ENCODE data around the gene SLC7A10. TPM values are rescaled to one million over a fixed set of nuclear protein-coding genes. Genes with fewer than 3 reads are reported as not detected.

Gene SLC7A10
- total RNA-seq, 1 experiment from 2014 or later: not detected

GRCh38 chr19:33250500-33250899 lies 24.9 kb upstream of the SLC7A10 start:
- H3K4me1 Mint-ChIP-seq (ENCODE audit: low read depth, unreplicated experiment): no peaks in the 10 kb centered on the region
- TF ChIP-seq CTCF (IDR thresholded peaks at IDR 0.05; ENCODE audit: insufficient read depth in 1 of 2, low read depth in 1 of 2, low read length in 1 of 2, severe bottlenecking in 1 of 2, unreplicated experiment in 1 of 2): no peak
- no peak overlapping the region for H3K27ac Mint-ChIP-seq (ENCODE audit: unreplicated experiment)
- intact Hi-C loops (cut with micrococcal nuclease; ENCODE audit: unreplicated experiment): no loop called here
- no peak overlapping the region for H3K4me3 Mint-ChIP-seq (ENCODE audit: unreplicated experiment)
- H3K9me3 Mint-ChIP-seq (ENCODE audit: unreplicated experiment): no peaks in the 10 kb centered on the region
- CTCF ChIA-PET: no interaction called here
- Histone ChIP-seq H3K36me3 (ENCODE audit: control insufficient read depth, insufficient read depth, low read length) (no peaks in the 10 kb centered on the region), H3K9me3 (peaks cover 7% of the 10 kb centered on the region; the same call in 1 of the 2 replicates), H3K4me1 (peaks cover 22% of the 10 kb centered on the region; the same call in 1 of the 2 replicates), H3K27me3 (replicated peaks; ENCODE audit: control insufficient read depth, insufficient read depth, low read length) (no peaks in the 10 kb centered on the region), H3K4me3 (ENCODE audit: low read depth, low read length) (no peak overlapping the region)
- no peaks in the 10 kb centered on the region for H3K27me3 Mint-ChIP-seq (ENCODE audit: insufficient read depth, unreplicated experiment)
- BruUV-seq (replicated peaks): no TSS peak
- no peak for DNase-seq
- POLR2A ChIA-PET: no interaction called here
- no peaks in the 10 kb centered on the region for H3K36me3 Mint-ChIP-seq (ENCODE audit: insufficient read depth, unreplicated experiment)

- H3K27me3 Mint-ChIP-seq (ENCODE audit: insufficient read depth, unreplicated experiment): no peaks in the 10 kb centered on the region
- POLR2A ChIA-PET: no interaction called here
- Histone ChIP-seq H3K4me3 (ENCODE audit: low read depth, low read length) (no peak overlapping the region), H3K4me1 (peaks cover 22% of the 10 kb centered on the region; the same call in 1 of the 2 replicates), H3K9me3 (peaks cover 7% of the 10 kb centered on the region; the same call in 1 of the 2 replicates), H3K36me3 (ENCODE audit: control insufficient read depth, insufficient read depth, low read length) (no peaks in the 10 kb centered on the region), H3K27me3 (replicated peaks; ENCODE audit: control insufficient read depth, insufficient read depth, low read length) (no peaks in the 10 kb centered on the region)
- CTCF ChIA-PET: interaction anchor here (0.5 to 0.9 kb wide), 3 partner anchors 154 to 497 kb away, joined by 3 to 4 read pairs (median 4); no protein-coding TSS in a partner anchor
- intact Hi-C loops (cut with micrococcal nuclease; ENCODE audit: unreplicated experiment): loop anchor here (5.0 kb wide), 1 partner anchor 42 kb away; no protein-coding TSS in a partner anchor
- no TSS peak for BruUV-seq (replicated peaks)
- no peak overlapping the region for H3K4me3 Mint-ChIP-seq (ENCODE audit: unreplicated experiment)
- H3K9me3 Mint-ChIP-seq (ENCODE audit: unreplicated experiment): no peaks in the 10 kb centered on the region
- no peak for DNase-seq
- no peak for TF ChIP-seq CTCF (IDR thresholded peaks at IDR 0.05; ENCODE audit: insufficient read depth in 1 of 2, low read depth in 1 of 2, low read length in 1 of 2, severe bottlenecking in 1 of 2, unreplicated experiment in 1 of 2)
- no peaks in the 10 kb centered on the region for H3K36me3 Mint-ChIP-seq (ENCODE audit: insufficient read depth, unreplicated experiment)
- H3K4me1 Mint-ChIP-seq (ENCODE audit: low read depth, unreplicated experiment): no peaks in the 10 kb centered on the region
- no peak overlapping the region for H3K27ac Mint-ChIP-seq (ENCODE audit: unreplicated experiment)
These were observed 24.2 kb upstream of the SLC7A10 start for GRCh38 chr19:33249740-33250366.

- intact Hi-C loops (cut with micrococcal nuclease; ENCODE audit: unreplicated experiment): loop anchor here (5.0 kb wide), 1 partner anchor 43 kb away; no protein-coding TSS in a partner anchor
- H3K4me3 ChIP-seq (ENCODE audit: low read depth, low read length): no peak overlapping the region
These were observed 23.4 kb upstream of the SLC7A10 start for GRCh38 chr19:33248954-33249613.

More at GRCh38 chr19:33248954-33249613, 23.4 kb upstream of the SLC7A10 start:
- H3K27me3 Mint-ChIP-seq (ENCODE audit: insufficient read depth, unreplicated experiment): no peaks in the 10 kb centered on the region
- peak in 1 of 2 experiments; percentile 43 for DNase-seq
- ChIA-PET POLR2A (no interaction called here), CTCF (interaction anchor here (0.5 to 0.9 kb wide), 3 partner anchors 154 to 498 kb away, joined by 3 to 4 read pairs (median 4); no protein-coding TSS in a partner anchor)
- Histone ChIP-seq H3K9me3 (peaks cover 7% of the 10 kb centered on the region; the same call in 1 of the 2 replicates), H3K36me3 (ENCODE audit: control insufficient read depth, insufficient read depth, low read length) (no peaks in the 10 kb centered on the region), H3K4me1 (peaks cover 22% of the 10 kb centered on the region; the same call in 1 of the 2 replicates), H3K27me3 (replicated peaks; ENCODE audit: control insufficient read depth, insufficient read depth, low read length) (no peaks in the 10 kb centered on the region)
- H3K36me3 Mint-ChIP-seq (ENCODE audit: insufficient read depth, unreplicated experiment): no peaks in the 10 kb centered on the region
- TF ChIP-seq CTCF (IDR thresholded peaks at IDR 0.05; ENCODE audit: insufficient read depth in 1 of 2, low read depth in 1 of 2, low read length in 1 of 2, severe bottlenecking in 1 of 2, unreplicated experiment in 1 of 2): no peak
- no TSS peak for BruUV-seq (replicated peaks)
- no peak overlapping the region for H3K4me3 Mint-ChIP-seq (ENCODE audit: unreplicated experiment)
- H3K4me1 Mint-ChIP-seq (ENCODE audit: low read depth, unreplicated experiment): peaks cover 4% of the 10 kb centered on the region
- no peaks in the 10 kb centered on the region for H3K9me3 Mint-ChIP-seq (ENCODE audit: unreplicated experiment)
- no peak overlapping the region for H3K27ac Mint-ChIP-seq (ENCODE audit: unreplicated experiment)

Data from Caco-2 (cell line).